ENCODE results near the gene TBCA.
"Not testable (repeated sequence)": the region's sequence is repeated elsewhere in the genome, so short reads cannot be mapped to it uniquely, and the experiment has no call there.

The TBCA gene

DNA sequence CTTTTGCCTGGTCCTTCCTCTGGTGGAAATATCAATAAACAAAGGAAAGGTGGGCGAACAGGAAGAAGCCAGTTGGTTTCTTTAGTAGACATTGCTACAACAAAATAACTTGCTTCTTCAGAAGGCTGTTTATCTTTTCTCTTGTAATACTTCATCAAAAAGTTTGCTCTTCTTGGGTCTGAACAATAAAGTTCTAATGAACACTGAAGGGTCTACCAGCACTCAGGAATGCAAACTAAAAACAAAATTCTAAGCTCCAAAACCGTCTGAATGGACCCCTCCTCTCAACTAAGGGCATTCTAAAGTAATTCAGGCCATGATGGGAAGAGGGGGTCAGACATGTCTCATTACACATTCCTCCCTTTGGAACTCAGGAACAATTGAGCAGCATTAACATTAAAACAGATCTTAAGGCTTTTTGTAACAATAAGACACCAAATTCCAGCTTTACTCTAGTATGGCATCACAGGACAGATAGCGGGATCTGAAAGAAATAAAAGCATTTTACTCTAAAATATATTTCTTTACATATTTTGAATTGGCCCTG is 2.3 kb downstream of the TBCA start:
- in situ Hi-C loops (cut with MboI; ENCODE audit: low sequenced_read_pairs) = no loop called here

DNA sequence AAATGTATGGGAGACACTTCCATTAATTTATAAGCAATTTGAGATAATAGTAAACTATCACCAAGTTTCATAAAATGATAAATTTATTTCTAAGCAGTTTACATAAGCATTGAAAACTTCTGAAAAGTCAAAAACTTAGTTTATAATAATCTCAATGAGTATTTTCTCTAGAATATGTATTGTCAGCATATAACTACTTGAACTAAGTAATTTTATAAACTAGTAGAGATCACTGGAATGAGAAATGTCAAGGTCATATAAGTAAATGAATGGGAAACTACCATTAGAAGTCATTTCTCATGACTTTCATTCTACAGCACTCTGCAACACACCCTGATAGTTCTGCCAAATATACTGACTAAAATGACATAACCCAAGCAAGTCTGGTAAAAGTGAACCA is 3.4 kb downstream of the TBCA start:
- in situ Hi-C loops (cut with MboI; ENCODE audit: low sequenced_read_pairs) = no loop called here

- in situ Hi-C loops (cut with MboI; ENCODE audit: low sequenced_read_pairs) = no loop called here
Observed at GRCh38 chr5:77771452-77771851, 4.7 kb downstream of the TBCA start.

- in situ Hi-C loops (cut with MboI; ENCODE audit: low sequenced_read_pairs) = no loop called here
Observed at GRCh38 chr5:77770293-77771005, 5.7 kb downstream of the TBCA start.

DNA sequence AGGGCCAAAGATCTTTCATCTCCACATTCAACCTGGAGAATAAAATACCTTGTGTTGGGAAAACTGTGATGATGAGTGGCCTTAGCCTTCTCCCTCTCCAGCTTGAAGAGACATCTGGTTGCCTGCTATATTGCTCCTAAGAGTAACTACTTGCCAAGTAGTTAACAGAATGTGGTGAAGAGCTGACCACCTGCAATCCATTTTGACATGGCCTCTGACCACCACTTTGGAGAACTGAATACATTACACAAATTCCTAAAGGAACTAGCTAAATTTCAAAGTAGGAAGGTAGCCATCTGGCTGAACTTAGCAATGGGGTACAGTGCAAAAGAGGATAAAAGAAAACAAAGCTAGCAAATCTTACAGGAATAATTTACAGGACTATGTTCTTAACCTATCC is 7.2 kb downstream of the TBCA start:
- in situ Hi-C loops (cut with MboI; ENCODE audit: low sequenced_read_pairs) = no loop called here

DNA sequence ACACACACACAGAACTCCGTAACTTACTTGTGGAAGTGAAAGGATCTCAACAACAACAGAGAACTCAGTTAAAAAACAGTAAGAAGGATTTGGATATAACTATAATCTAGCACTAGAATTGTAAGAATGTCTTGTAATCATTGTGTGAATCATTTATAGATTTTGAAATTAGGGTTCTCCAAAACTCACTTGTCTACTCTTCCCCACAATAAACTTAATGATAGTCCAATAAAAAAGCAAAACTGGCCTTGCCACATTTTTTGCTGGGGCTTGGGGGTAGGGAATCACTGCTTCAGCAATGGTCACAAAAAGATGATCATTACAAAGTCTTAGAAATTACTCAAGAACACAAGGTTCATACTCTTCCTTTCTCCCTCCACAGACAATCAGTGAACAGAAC is 8.8 kb downstream of the TBCA start:
- in situ Hi-C loops (cut with MboI; ENCODE audit: low sequenced_read_pairs) = no loop called here

GRCh38 chr5:77761606-77762005 is 14.5 kb downstream of the TBCA start:
- in situ Hi-C loops (cut with MboI; ENCODE audit: low sequenced_read_pairs) = no loop called here

DNA sequence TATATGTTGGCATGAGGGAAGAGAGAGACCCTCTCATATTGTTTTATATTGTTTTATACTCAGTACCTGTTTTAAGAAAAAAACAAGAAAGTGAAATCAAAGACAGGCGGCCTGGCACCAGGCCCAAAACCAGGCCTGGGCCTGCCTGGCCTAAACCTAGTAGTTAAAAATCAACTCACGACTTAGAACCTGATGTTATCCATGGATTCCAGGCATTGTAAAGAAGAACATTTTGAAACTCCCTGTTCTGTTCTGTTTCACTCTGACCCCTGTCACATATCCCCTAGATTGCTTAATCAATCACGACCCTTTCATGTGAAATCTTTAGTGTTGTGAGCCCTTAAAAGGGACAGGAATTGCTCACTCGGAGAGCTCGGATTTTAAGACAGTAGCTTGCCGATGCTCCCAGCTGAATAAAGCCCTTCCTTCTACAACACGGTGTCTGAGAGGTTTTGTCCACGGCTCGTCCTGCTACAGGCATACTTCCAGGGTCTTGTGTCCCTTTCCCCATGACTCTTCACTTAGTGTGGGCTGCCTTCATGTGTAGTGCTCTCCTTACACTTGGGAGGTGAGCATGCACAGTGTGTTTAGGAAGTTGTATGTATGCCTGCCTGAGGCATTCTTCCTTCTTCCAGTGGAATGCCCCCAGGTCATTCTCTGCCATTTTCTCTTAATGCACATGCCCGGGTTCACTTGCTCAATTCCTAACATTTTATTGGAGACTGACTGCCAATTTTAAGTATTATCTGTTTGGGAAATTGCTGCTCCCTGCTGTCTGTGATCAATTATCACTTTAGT is 17.8 kb downstream of the TBCA start:
- in situ Hi-C loops (cut with MboI; ENCODE audit: low sequenced_read_pairs) = no loop called here

- in situ Hi-C loops (cut with MboI; ENCODE audit: low sequenced_read_pairs) = no loop called here
Observed at GRCh38 chr5:77751328-77752023, 24.7 kb downstream of the TBCA start.

GRCh38 chr5:77750928-77751327 is 25.2 kb downstream of the TBCA start:
- in situ Hi-C loops (cut with MboI; ENCODE audit: low sequenced_read_pairs) = not testable (repeated sequence)

DNA sequence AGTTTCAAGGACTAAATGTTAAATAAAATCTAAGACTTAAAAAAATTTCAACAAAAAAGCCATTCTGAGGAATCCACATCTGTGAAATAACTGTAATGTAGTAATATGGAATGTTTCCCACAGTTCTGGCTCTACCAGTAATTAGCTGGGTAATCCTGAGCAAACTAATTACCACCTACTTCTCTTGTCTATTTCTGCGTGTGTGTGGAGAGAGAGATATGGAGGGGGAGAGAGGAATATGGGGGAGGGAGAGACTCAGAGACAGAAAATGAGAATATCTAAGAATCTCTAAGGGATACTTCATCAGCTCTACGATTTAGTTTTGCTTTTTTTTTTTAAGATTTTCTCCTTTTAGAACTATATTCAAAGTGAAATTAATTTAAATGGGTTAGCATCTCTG is 28.0 kb downstream of the TBCA start:
- in situ Hi-C loops (cut with MboI; ENCODE audit: low sequenced_read_pairs) = no loop called here

DNA sequence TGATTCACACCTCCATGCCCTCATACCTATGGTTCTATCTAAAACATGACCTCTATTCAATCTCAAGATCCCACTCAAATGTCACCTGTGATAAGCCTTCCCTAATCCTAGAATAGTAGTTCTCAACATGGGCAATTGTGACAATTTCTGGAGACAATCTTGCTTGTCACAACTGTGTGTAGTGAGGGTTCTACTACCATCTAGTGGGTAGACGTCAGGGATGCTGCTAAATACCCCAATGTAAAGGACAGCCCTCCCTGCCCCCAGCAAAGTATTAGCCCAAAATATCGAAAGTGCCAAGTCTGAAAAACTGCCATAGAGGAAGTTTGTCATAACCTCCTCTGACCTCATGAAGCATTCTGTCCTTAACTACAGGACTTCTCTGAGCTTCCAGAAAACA is 32.0 kb downstream of the TBCA start:
- in situ Hi-C loops (cut with MboI; ENCODE audit: low sequenced_read_pairs) = no loop called here

DNA sequence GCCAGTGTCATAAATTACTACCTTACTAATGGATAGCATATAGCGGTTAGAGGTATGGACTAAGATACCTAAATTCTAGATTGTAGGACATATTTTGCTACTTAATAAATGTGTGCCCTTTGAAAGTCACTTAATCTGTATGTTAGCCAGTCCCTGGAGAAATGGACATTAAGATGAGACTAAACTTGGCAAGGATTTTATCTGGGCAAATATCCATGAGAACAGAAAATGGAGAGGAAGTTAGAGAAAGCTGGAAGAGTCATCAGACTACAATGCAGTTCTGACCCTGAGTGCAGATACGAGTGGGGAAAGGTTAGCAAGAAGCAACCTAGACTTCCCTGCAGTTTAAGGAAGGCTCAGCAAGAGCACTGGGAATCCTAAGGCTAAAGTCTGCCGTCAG is 33.0 kb downstream of the TBCA start:
- in situ Hi-C loops (cut with MboI; ENCODE audit: low sequenced_read_pairs) = no loop called here

GRCh38 chr5:77741608-77742007 is 34.5 kb downstream of the TBCA start:
- in situ Hi-C loops (cut with MboI; ENCODE audit: low sequenced_read_pairs) = no loop called here

DNA sequence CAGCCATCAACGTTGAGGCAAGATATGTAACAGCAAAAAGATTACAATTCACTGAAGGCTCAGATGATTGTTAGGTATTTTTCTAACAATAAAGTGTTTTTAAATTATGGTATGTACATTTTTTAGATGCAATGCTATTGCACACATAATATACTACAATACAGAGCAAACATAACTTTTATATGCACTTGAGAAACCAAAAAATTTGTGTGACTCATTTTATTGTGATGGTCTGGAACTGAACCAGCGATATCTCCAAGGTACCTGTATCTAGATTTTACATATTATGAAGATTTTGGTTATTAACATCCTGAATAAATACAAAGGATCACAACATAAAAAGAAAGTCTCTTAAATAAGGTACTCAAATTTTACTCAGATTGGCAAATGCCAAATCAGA is 41.3 kb downstream of the TBCA start:
- in situ Hi-C loops (cut with MboI; ENCODE audit: low sequenced_read_pairs) = no loop called here

DNA sequence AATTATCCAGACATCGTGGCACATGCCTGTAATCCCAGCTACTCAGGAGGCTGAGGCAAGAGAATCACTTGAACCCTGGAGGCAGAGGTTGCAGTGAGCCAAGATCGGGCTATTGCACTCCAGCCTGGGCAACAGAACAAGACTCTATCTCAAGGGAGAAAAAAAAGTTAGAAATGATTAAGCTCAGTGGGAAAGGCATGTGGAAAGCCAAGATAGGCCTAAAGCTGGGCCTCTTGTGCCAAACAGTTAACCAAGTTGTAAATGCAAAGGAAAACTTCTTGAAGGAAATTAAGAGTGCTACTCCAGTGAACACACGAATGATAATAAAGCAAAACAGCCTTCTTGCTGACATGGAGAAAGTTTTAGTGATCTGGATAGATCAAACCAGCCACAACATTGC is 43.0 kb downstream of the TBCA start:
- in situ Hi-C loops (cut with MboI; ENCODE audit: low sequenced_read_pairs) = no loop called here

- in situ Hi-C loops (cut with MboI; ENCODE audit: low sequenced_read_pairs) = no loop called here
Observed at GRCh38 chr5:77727190-77727589, 48.9 kb downstream of the TBCA start.

DNA sequence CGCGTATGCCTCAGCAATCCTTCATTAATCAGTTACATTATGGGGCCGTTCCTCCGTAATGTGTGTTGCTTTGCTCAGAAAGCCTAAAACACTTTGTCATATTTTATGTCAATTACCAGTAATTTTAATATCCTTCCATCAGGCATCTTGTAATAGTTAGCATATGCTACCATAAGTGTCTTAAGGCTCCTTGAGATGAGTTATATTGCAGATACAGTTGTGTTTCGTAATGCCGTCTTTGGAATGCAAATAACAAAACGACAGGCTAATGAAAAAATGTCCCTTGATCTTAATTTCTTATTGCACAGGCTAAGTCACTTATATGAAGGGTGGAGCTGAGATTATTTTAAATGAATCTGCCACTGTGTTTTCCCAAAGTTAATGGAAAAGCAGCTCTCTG is 50.5 kb downstream of the TBCA start:
- in situ Hi-C loops (cut with MboI; ENCODE audit: low sequenced_read_pairs) = no loop called here

GRCh38 chr5:77724934-77725333 is 51.2 kb downstream of the TBCA start:
- in situ Hi-C loops (cut with MboI; ENCODE audit: low sequenced_read_pairs) = no loop called here

GRCh38 chr5:77719666-77720363 is 56.3 kb downstream of the TBCA start:
- in situ Hi-C loops (cut with MboI; ENCODE audit: low sequenced_read_pairs) = no loop called here

All from HL-60/S4 treated with retinoic acid at 250 ng/mL for 4 days and 3 days (cell line).